HepG2 (cell line): ENCODE measurements around the gene UGP2. TPM values are rescaled to one million over a fixed set of nuclear protein-coding genes. Genes with fewer than 3 reads are reported as not detected.

Source experiments
- CCDC6 ChIP-seq: sonication (generic); formaldehyde crosslinking; IDR thresholded peaks from 2 replicates; pipeline ENCODE4 v1.8.1; 2022; ENCODE audit warnings: mild to moderate bottlenecking, missing genetic modification reagents, moderate library complexity
- CREB1 ChIP-seq, 2 experiments: fragments of 450-650 bp in 1 of 2; IDR thresholded peaks; 2 replicates each; pipeline ENCODE4 v1.6.1; 2016 to 2017; ENCODE audit warnings: control low read depth in 1 of 2, mild to moderate bottlenecking in 1 of 2, missing compliant biosample characterization in 1 of 2, missing genetic modification characterization in 1 of 2
- GATAD2A ChIP-seq: IDR thresholded peaks from 2 replicates; pipeline ENCODE4 v1.6.1; 2016
- PCBP2 ChIP-seq: fragments of 200-400 bp; formaldehyde crosslinking; optimal IDR thresholded peaks from 2 replicates; pipeline ENCODE3; 2018; ENCODE audit warnings: low read length, low read depth; ENCODE audit not compliant: poor library complexity, severe bottlenecking
- PRDM10 ChIP-seq: sonication (generic); formaldehyde crosslinking; IDR thresholded peaks from 2 replicates; pipeline ENCODE4 v1.4.0; 2020; ENCODE audit warnings: low read depth, missing genetic modification reagents
- ZNF180 ChIP-seq: sonication (generic); formaldehyde crosslinking; IDR thresholded peaks from 2 replicates; pipeline ENCODE4 v1.4.0; 2020; ENCODE audit warnings: low read depth, missing genetic modification reagents, borderline replicate concordance
- ZNF260 ChIP-seq: sonication (generic); formaldehyde crosslinking; IDR thresholded peaks from 2 replicates; pipeline ENCODE4 v1.4.0; 2020; ENCODE audit warnings: missing genetic modification reagents, low read depth, mild to moderate bottlenecking, borderline replicate concordance
- ZNF354B ChIP-seq: sonication (generic); formaldehyde crosslinking; IDR thresholded peaks from 2 replicates; pipeline ENCODE4 v1.8.0; 2022; ENCODE audit warnings: mild to moderate bottlenecking, missing genetic modification reagents
- ZNF512 ChIP-seq: sonication (generic); formaldehyde crosslinking; IDR thresholded peaks from 2 replicates; pipeline ENCODE4 v1.4.0; 2020; ENCODE audit warnings: mild to moderate bottlenecking, missing genetic modification reagents
- polyA plus RNA-seq, 8 experiments: library from polyadenylated mRNA; depleted of rRNA in 3 of 8; stranded (reverse) in 7 of 8; unstranded in 1 of 8; fragments of >200 nt; fragmentation: Illumina TruSeq in 4 of 8; extraction: Trizol in 4 of 8; gene quantifications; 2 replicates each; pipeline versions ENCODE4 v1.2.1 to v1.2.3, GENCODE V29; 2011 to 2016; ENCODE audit warnings: low read depth in 4 of 8, missing spikeins in 1 of 8, mixed read lengths in 1 of 8; ENCODE audit not compliant: insufficient read depth in 1 of 8
- total RNA-seq, 5 experiments: library from RNA; depleted of rRNA; stranded (reverse); fragments of >200 nt; fragmentation: Illumina TruSeq; extraction: Trizol; gene quantifications; 2 replicates each; pipeline ENCODE4 v1.2.3, GENCODE V29; 2016; ENCODE audit warnings: low read depth in 1 of 5

UGP2 gene
- total and polyA plus RNA-seq, 2 of the 13 experiments (the other 11 are each of a cell fraction or from before 2014, with no cell fraction given): 96.0 to 134 TPM

DNA sequence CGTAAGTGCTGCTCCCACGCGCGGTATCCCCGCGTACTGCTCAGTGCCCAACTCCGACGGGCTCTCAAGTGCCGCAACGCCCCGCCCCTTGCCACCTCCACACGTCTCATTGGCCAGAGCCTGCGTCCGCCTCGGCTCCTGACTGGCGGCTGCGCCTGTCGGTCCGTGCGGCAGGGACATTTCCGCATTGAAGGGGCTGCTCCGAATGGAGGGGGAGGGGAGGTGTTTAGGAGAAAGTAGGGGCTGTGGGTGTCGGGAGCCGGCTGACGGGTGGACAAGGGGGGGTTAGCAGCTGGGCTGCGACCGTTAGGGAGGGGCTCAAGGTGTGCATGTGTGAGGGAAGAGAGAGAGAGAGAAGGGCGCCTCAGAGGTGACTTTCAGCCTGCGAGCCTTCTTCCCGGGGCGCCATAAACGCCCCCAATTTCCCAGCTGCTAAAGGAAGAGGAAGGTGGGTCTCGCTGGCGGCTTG is 877 bp upstream of the UGP2 start (continued):
- TF ChIP-seq ZNF512 (CRISPR knock-in tag) (no peak), CCDC6 (CRISPR knock-in tag) (peak; percentile 91; the same call in 1 of the 2 replicates), PRDM10 (CRISPR knock-in tag) (peak; percentile 18; the same call in 1 of the 2 replicates), CREB1 (IDR thresholded peaks at IDR 0.05) (peak; percentile 83), CREB1 (CRISPR knock-in tag; IDR thresholded peaks at IDR 0.05) (peak; percentile 76), PCBP2 (no peak), ZNF260 (CRISPR knock-in tag) (0 out of 2 replicates have a peak, but pooled peaks have one; percentile 69), GATAD2A (CRISPR knock-in tag) (peak; percentile 72), ZNF354B (CRISPR knock-in tag) (no peak), ZNF180 (CRISPR knock-in tag) (no peak)
